Measurements from ENCODE around the gene TSSK2. TPM values are rescaled to one million over a fixed set of nuclear protein-coding genes. Genes with fewer than 3 reads are reported as not detected.
"Not testable (repeated sequence)": the region's sequence is repeated elsewhere in the genome, so short reads cannot be mapped to it uniquely, and the experiment has no call there.

The TSSK2 gene
- total and polyA plus RNA-seq, 2 of the 8 experiments (the other 6 are each of a cell fraction or from before 2014, with no cell fraction given), result not detected

GRCh38 chr22:19156109-19156508, 25.0 kb downstream of the TSSK2 start:
- H2BK12ac ChIP-seq (ENCODE audit: low read depth, low read length); H2AK5ac ChIP-seq (ENCODE audit: low read depth, low read length); H2BK20ac ChIP-seq (ENCODE audit: low read length); H4K5ac ChIP-seq (ENCODE audit: insufficient read length, low read depth, low read length); H4K8ac ChIP-seq (ENCODE audit: extremely low read depth, insufficient read depth, low read length); H3K4me2 ChIP-seq (ENCODE audit: insufficient read depth in 1 of 2, low read depth in 2 of 2, low read length in 2 of 2); H3K4me3 ChIP-seq (ENCODE audit: extremely low read depth in 1 of 4, insufficient read depth in 2 of 4, low read depth in 3 of 4, low read length in 4 of 4); H3K79me2 ChIP-seq (ENCODE audit: control insufficient read depth in 1 of 2, insufficient read depth in 2 of 2, low read length in 2 of 2); H2BK120ac ChIP-seq (replicated peaks; ENCODE audit: low read depth, low read length); FAIRE-seq; H3K23me2 ChIP-seq (ENCODE audit: low read depth, low read length); H3K9ac ChIP-seq (replicated peaks in 1 of 4; ENCODE audit: extremely low read depth in 1 of 4, low read depth in 3 of 4, low read length in 3 of 4); H3K14ac ChIP-seq (ENCODE audit: insufficient read length); H3K18ac ChIP-seq (ENCODE audit: extremely low read depth, low read length); H4K91ac ChIP-seq (replicated peaks; ENCODE audit: insufficient read length, low read length); H3K4ac ChIP-seq (replicated peaks; ENCODE audit: insufficient read length, low read depth, low read length); H2BK15ac ChIP-seq (ENCODE audit: low read length); H3K23ac ChIP-seq (ENCODE audit: insufficient read length); H3K36me3 ChIP-seq (ENCODE audit: control insufficient read depth in 2 of 4, insufficient read depth in 4 of 4, low read length in 3 of 4); H4K20me1 ChIP-seq (replicated peaks in 1 of 2; ENCODE audit: control insufficient read depth in 1 of 2, insufficient read depth in 2 of 2, low read length in 2 of 2); H3K27ac ChIP-seq (ENCODE audit: low read depth, low read length); H3K79me1 ChIP-seq (ENCODE audit: low read depth, low read length); POLR2A ChIA-PET (ENCODE audit: partially characterized antibody); H2BK5ac ChIP-seq (ENCODE audit: low read depth, low read length); H2AFZ ChIP-seq (ENCODE audit: low read length); H3K4me1 ChIP-seq (replicated peaks in 1 of 4; ENCODE audit: control insufficient read depth in 3 of 4, insufficient read depth in 4 of 4, low read length in 3 of 4); DNase-seq (ENCODE audit: low read depth in 1 of 2, low spot score in 2 of 2); H3K9me3 ChIP-seq (ENCODE audit: insufficient read depth in 2 of 2, low read depth in 1 of 2, low read length in 1 of 2); H3K56ac ChIP-seq (replicated peaks; ENCODE audit: insufficient read length, low read depth, low read length): not testable (repeated sequence)
- CTCF ChIA-PET (ENCODE audit: partially characterized antibody), result interaction anchor here (1.4 to 5.2 kb wide), 3 partner anchors 10 to 157 kb away, joined by 5 to 37 read pairs (median 11); partner anchors contain the start of gene ESS2
- peaks cover 15 to 24% (median 19%) of the 10 kb centered on the region in 4 experiments for H3K27me3 ChIP-seq (replicated peaks in 1 of 4; ENCODE audit: control insufficient read depth in 3 of 4, extremely low read depth in 1 of 4, insufficient read depth in 3 of 4, low read length in 3 of 4)
- 91% methylated on average over 9 of the region's 9 CpGs; no CpG with 5 or more reads in 1 of the 2 experiments for WGBS, 2 experiments (ENCODE audit: extremely low coverage in 1 of 2, insufficient coverage in 1 of 2, insufficient read length in 1 of 2, insufficient replicate concordance in 2 of 2, low coverage in 1 of 2, low lambda C conversion rate in 2 of 2, missing lambda C conversion rate in 1 of 2)

- H2BK12ac ChIP-seq (ENCODE audit: low read depth, low read length); H3K14ac ChIP-seq (ENCODE audit: insufficient read length); H3K27ac ChIP-seq (ENCODE audit: low read depth, low read length); H2AFZ ChIP-seq (ENCODE audit: low read length); DNase-seq (ENCODE audit: low read depth in 1 of 2, low spot score in 2 of 2); H3K4ac ChIP-seq (replicated peaks; ENCODE audit: insufficient read length, low read depth, low read length); H3K56ac ChIP-seq (replicated peaks; ENCODE audit: insufficient read length, low read depth, low read length); H3K4me3 ChIP-seq (ENCODE audit: extremely low read depth in 1 of 4, insufficient read depth in 2 of 4, low read depth in 3 of 4, low read length in 4 of 4); H3K27me3 ChIP-seq (replicated peaks in 1 of 4; ENCODE audit: control insufficient read depth in 3 of 4, extremely low read depth in 1 of 4, insufficient read depth in 3 of 4, low read length in 3 of 4); H3K4me1 ChIP-seq (replicated peaks in 1 of 4; ENCODE audit: control insufficient read depth in 3 of 4, insufficient read depth in 4 of 4, low read length in 3 of 4); H3K9ac ChIP-seq (replicated peaks in 1 of 4; ENCODE audit: extremely low read depth in 1 of 4, low read depth in 3 of 4, low read length in 3 of 4); H3K4me2 ChIP-seq (ENCODE audit: insufficient read depth in 1 of 2, low read depth in 2 of 2, low read length in 2 of 2); H3K18ac ChIP-seq (ENCODE audit: extremely low read depth, low read length); H3K36me3 ChIP-seq (ENCODE audit: control insufficient read depth in 2 of 4, insufficient read depth in 4 of 4, low read length in 3 of 4); H3K23ac ChIP-seq (ENCODE audit: insufficient read length); H4K8ac ChIP-seq (ENCODE audit: extremely low read depth, insufficient read depth, low read length); H4K91ac ChIP-seq (replicated peaks; ENCODE audit: insufficient read length, low read length); H2BK5ac ChIP-seq (ENCODE audit: low read depth, low read length); FAIRE-seq; H2BK15ac ChIP-seq (ENCODE audit: low read length); H2BK20ac ChIP-seq (ENCODE audit: low read length); H4K5ac ChIP-seq (ENCODE audit: insufficient read length, low read depth, low read length); H3K79me2 ChIP-seq (ENCODE audit: control insufficient read depth in 1 of 2, insufficient read depth in 2 of 2, low read length in 2 of 2); H3K9me3 ChIP-seq (ENCODE audit: insufficient read depth in 2 of 2, low read depth in 1 of 2, low read length in 1 of 2); H4K20me1 ChIP-seq (replicated peaks in 1 of 2; ENCODE audit: control insufficient read depth in 1 of 2, insufficient read depth in 2 of 2, low read length in 2 of 2); H3K79me1 ChIP-seq (ENCODE audit: low read depth, low read length); H2AK5ac ChIP-seq (ENCODE audit: low read depth, low read length); H3K23me2 ChIP-seq (ENCODE audit: low read depth, low read length); H2BK120ac ChIP-seq (replicated peaks; ENCODE audit: low read depth, low read length): not testable (repeated sequence)
- CTCF ChIA-PET (ENCODE audit: partially characterized antibody), result interaction anchor here (0.7 to 5.2 kb wide), 4 partner anchors 9 to 54 kb away, joined by 3 to 37 read pairs (median 4); partner anchors contain the start of gene ESS2
- POLR2A ChIA-PET (ENCODE audit: partially characterized antibody), result interaction anchor here (1.1 to 1.6 kb wide), 3 partner anchors 9 to 14 kb away, joined by 3 to 4 read pairs (median 4); partner anchors contain the start of genes ESS2 and GSC2
- WGBS, 2 experiments (ENCODE audit: extremely low coverage in 1 of 2, insufficient coverage in 1 of 2, insufficient read length in 1 of 2, insufficient replicate concordance in 2 of 2, low coverage in 1 of 2, low lambda C conversion rate in 2 of 2, missing lambda C conversion rate in 1 of 2), result 86% methylated on average over 11 of the region's 11 CpGs; no CpG with 5 or more reads in 1 of the 2 experiments
Observed at GRCh38 chr22:19158649-19159048, 27.5 kb downstream of the TSSK2 start.

Data from H1 (cell line).